T-helper 22 cell (primary cell): ENCODE results near the gene TMEM200A.

Experiments
- DNase-seq: peaks from one replicate; pipeline ENCODE4 v3.0.0-alpha.2; 2020; ENCODE audit warnings: low read depth

TMEM200A gene

GRCh38 chr6:130425537-130425936, 59.7 kb downstream of the TMEM200A start:
- no peak for DNase-seq

GRCh38 chr6:130426066-130426721, 60.4 kb downstream of the TMEM200A start:
- no peak for DNase-seq

GRCh38 chr6:130431346-130431852, 65.6 kb downstream of the TMEM200A start:
- DNase-seq: no peak

GRCh38 chr6:130432838-130433237, 67.0 kb downstream of the TMEM200A start:
- DNase-seq: no peak

- no peak for DNase-seq
Observed at GRCh38 chr6:130434174-130434873, 68.5 kb downstream of the TMEM200A start.

- DNase-seq: no peak
Observed at GRCh38 chr6:130435181-130435580, 69.4 kb downstream of the TMEM200A start.

GRCh38 chr6:130437961-130438360, 72.1 kb downstream of the TMEM200A start:
- no peak for DNase-seq

GRCh38 chr6:130447374-130447773, 81.6 kb downstream of the TMEM200A start:
- no peak for DNase-seq

- no peak for DNase-seq
Observed at GRCh38 chr6:130452336-130452735, 86.5 kb downstream of the TMEM200A start.

GRCh38 chr6:130453230-130453629, 87.4 kb downstream of the TMEM200A start:
- peak; percentile 23 for DNase-seq

GRCh38 chr6:130457605-130458004, 91.8 kb downstream of the TMEM200A start:
- no peak for DNase-seq

GRCh38 chr6:130459316-130459715, 93.5 kb downstream of the TMEM200A start:
- no peak for DNase-seq

- no peak for DNase-seq
Observed at GRCh38 chr6:130460934-130461333, 95.1 kb downstream of the TMEM200A start.

GRCh38 chr6:130466052-130466747, 100.4 kb downstream of the TMEM200A start:
- no peak for DNase-seq

- DNase-seq: no peak
Observed at GRCh38 chr6:130466748-130467061, 100.9 kb downstream of the TMEM200A start.

GRCh38 chr6:130467146-130468050, 101.6 kb downstream of the TMEM200A start:
- no peak for DNase-seq

GRCh38 chr6:130470766-130471165, 104.9 kb downstream of the TMEM200A start:
- DNase-seq: no peak

GRCh38 chr6:130473886-130474285, 108.1 kb downstream of the TMEM200A start:
- no peak for DNase-seq

GRCh38 chr6:130482645-130483390, 117.0 kb downstream of the TMEM200A start:
- no peak for DNase-seq

GRCh38 chr6:130485870-130486269, 120.1 kb downstream of the TMEM200A start:
- DNase-seq: no peak

- no peak for DNase-seq
Observed at GRCh38 chr6:130486417-130486816, 120.6 kb downstream of the TMEM200A start.
